B cell (primary cell): ENCODE measurements around the gene SHB. TPM values are rescaled to one million over a fixed set of nuclear protein-coding genes. Genes with fewer than 3 reads are reported as not detected.
"Not testable (repeated sequence)": the region's sequence is repeated elsewhere in the genome, so short reads cannot be mapped to it uniquely, and the experiment has no call there.

Experiments used
- ATAC-seq: fragments of 200-7000 bp; cut with Tn5 transposase; one replicate; pipeline ENCODE4 v1.10.0; 2021; ENCODE audit warnings: low read depth, mild to moderate bottlenecking, moderate number of reproducible peaks, moderate library complexity
- CTCF ChIA-PET: fragments of 350-600 bp; sonication (Branson Sonifier 250); formaldehyde crosslinking; loops from one replicate; lab custom pipeline; 2021; ENCODE audit warnings: antibody characterized with exemption, inconsistent platforms; lab: Charles Lee
- POLR2A ChIA-PET: fragments of 350-600 bp; sonication (Branson Sonifier 250); formaldehyde crosslinking; loops from one replicate; lab custom pipeline; 2021; ENCODE audit warnings: antibody characterized with exemption; lab: Charles Lee
- DNase-seq: peaks from one replicate; pipeline ENCODE4 v3.0.0; 2013
- H2AFZ ChIP-seq: 2 replicates; pipeline ENCODE4 v1.6.1; 2012; ENCODE audit warnings: mild to moderate bottlenecking, low read depth, low read length; ENCODE audit not compliant: insufficient read depth, poor library complexity, severe bottlenecking
- H3K27ac ChIP-seq, 2 donors: 1 replicate in 1 of 2; 2 replicates in 1 of 2; pipeline ENCODE4 v1.5.1; 2012 to 2013; ENCODE audit warnings: low read length in 2 of 2, mild to moderate bottlenecking in 2 of 2, moderate library complexity in 1 of 2
- H3K27me3 ChIP-seq, 4 experiments: fragments of 200-600 bp in 1 of 4; sonication (generic) in 1 of 4; replicated peaks in 1 of 4; 1 replicate in 2 of 4; 2 replicates in 2 of 4; pipeline versions ENCODE4 v1.6.1 to v1.7.0; 2013 to 2016; ENCODE audit warnings: low read length in 3 of 4, mild to moderate bottlenecking in 2 of 4, mixed read lengths in 1 of 4, moderate library complexity in 1 of 4; ENCODE audit not compliant: insufficient read depth in 4 of 4, control insufficient read depth in 3 of 4; ENCODE audit errors: control extremely low read depth in 1 of 4
- H3K36me3 ChIP-seq, 2 experiments: replicated peaks in 1 of 2; 1 replicate in 1 of 2; 2 replicates in 1 of 2; pipeline versions ENCODE4 v1.6.1 to v1.7.1; 2013; ENCODE audit warnings: low read length in 1 of 2; ENCODE audit not compliant: insufficient read depth in 2 of 2, control insufficient read depth in 1 of 2; ENCODE audit errors: control extremely low read depth in 1 of 2, extremely low read depth in 1 of 2
- H3K4me1 ChIP-seq, 2 donors: fragments of 200-600 bp in 1 of 2; sonication (generic) in 1 of 2; 1 replicate in 1 of 2; 2 replicates in 1 of 2; pipeline versions ENCODE4 v1.5.1 to v1.6.1; 2013 to 2017; ENCODE audit warnings: low read length in 2 of 2; ENCODE audit not compliant: control insufficient read depth in 2 of 2, insufficient read depth in 2 of 2
- H3K4me2 ChIP-seq: replicated peaks from 2 replicates; pipeline ENCODE3; 2012; ENCODE audit warnings: mild to moderate bottlenecking, low read depth, low read length; ENCODE audit not compliant: poor library complexity, severe bottlenecking
- H3K4me3 ChIP-seq, 5 experiments: fragments of 200-600 bp in 1 of 5; sonication (generic) in 1 of 5; 1 replicate in 3 of 5; 2 replicates in 2 of 5; pipeline versions ENCODE4 v1.5.1 to v1.7.0; 2011 to 2016; ENCODE audit warnings: low read length in 4 of 5, mild to moderate bottlenecking in 4 of 5, low read depth in 2 of 5, control low read depth in 1 of 5, moderate library complexity in 1 of 5; ENCODE audit not compliant: insufficient read depth in 1 of 5; ENCODE audit errors: control extremely low read depth in 1 of 5, extremely low read depth in 1 of 5
- H3K79me2 ChIP-seq: fragments of 200-600 bp; sonication (generic); one replicate; pipeline ENCODE4 v1.6.0; 2016; ENCODE audit warnings: low read length; ENCODE audit not compliant: control insufficient read depth, insufficient read depth
- H3K9ac ChIP-seq: fragments of 200-600 bp; sonication (generic); 2 replicates; pipeline ENCODE4 v1.6.1; 2017; ENCODE audit warnings: mild to moderate bottlenecking, low read length, moderate library complexity
- H3K9me3 ChIP-seq, 3 donors: one replicate each; pipeline versions ENCODE4 v1.6.1 to v1.7.1; 2013; ENCODE audit warnings: low read length in 2 of 3; ENCODE audit not compliant: control insufficient read depth in 2 of 3, insufficient read depth in 1 of 3; ENCODE audit errors: control extremely low read depth in 1 of 3
- H4K20me1 ChIP-seq: 2 replicates; pipeline ENCODE4 v1.6.0; 2012; ENCODE audit warnings: mild to moderate bottlenecking, low read length; ENCODE audit not compliant: insufficient read depth, control insufficient read depth, poor library complexity, severe bottlenecking
- H3K27ac Mint-ChIP-seq: one replicate; pipeline ENCODE4 v1.8.0; 2021; ENCODE audit warnings: mixed read lengths
- H3K27me3 Mint-ChIP-seq: one replicate; pipeline ENCODE4 v1.8.0; 2021; ENCODE audit warnings: mixed read lengths
- H3K4me1 Mint-ChIP-seq: one replicate; pipeline ENCODE4 v1.8.0; 2021; ENCODE audit warnings: mixed read lengths
- H3K4me3 Mint-ChIP-seq: one replicate; pipeline ENCODE4 v1.8.0; 2021; ENCODE audit warnings: mixed read lengths
- H3K9me3 Mint-ChIP-seq: one replicate; pipeline ENCODE4 v1.8.0; 2022; ENCODE audit warnings: mixed read lengths; ENCODE audit not compliant: insufficient read depth
- EZH2 ChIP-seq: IDR thresholded peaks from 2 replicates; pipeline ENCODE4 v1.6.1; 2012; ENCODE audit warnings: borderline replicate concordance, low read depth, mild to moderate bottlenecking, moderate library complexity, low read length; ENCODE audit not compliant: insufficient read depth, poor library complexity, severe bottlenecking
- WGBS: methylation state at CpG from one replicate; pipeline ENCODE4 v1.1.5; 2013; ENCODE audit warnings: missing lambda C conversion rate; ENCODE audit not compliant: insufficient coverage; 5-methylcytosine and 5-hydroxymethylcytosine counted together
- intact Hi-C: fragments of 100-400 bp; cut with micrococcal nuclease; formaldehyde crosslinking; loops from one replicate; pipeline ENCODE4 v1.10.0; 2022
- polyA plus RNA-seq: library from polyadenylated mRNA; depleted of rRNA; stranded (reverse); fragments of >200 nt; gene quantifications from 2 replicates; pipeline ENCODE4 v1.2.3, GENCODE V29; 2012
- total RNA-seq, 2 donors: library from RNA; stranded (reverse); fragments of 120-200 nt in 1 of 2; gene quantifications; 1 replicate in 1 of 2; 2 replicates in 1 of 2; pipeline versions ENCODE4 v1.2.3 to v1.2.4, GENCODE V29; 2013 to 2022
- TF ChIP-seq, protein P1 (sequence below): fragments of 200-600 bp; IDR thresholded peaks from one replicate; pipeline ENCODE4 v1.8.0; 2022; ENCODE audit warnings: antibody characterized with exemption, mild to moderate bottlenecking

The SHB gene
- total and polyA plus RNA-seq, 2 donors (not counting 1 experiment from before 2014, with no cell fraction given): 0.06 to 1.9 TPM

DNA sequence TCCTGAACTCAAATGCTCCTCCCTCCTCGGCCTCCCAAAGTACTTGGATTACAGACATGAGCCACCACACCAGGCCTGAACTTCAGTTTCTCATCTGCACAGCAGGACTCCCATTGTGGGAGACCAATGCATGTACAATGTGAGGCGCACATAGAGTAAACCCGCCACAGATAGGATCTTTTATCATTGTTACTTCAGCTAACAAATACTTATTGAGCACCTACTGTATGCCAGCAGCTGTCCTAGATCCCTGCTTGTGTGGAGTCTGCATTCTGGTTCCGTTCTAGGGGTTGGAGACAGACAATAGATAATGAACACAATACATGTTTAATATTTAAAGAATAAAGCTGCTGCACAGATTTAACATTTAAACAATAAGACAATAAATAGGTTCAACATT is 158.8 kb downstream of the SHB start:
- TF ChIP-seq, protein P1, sequence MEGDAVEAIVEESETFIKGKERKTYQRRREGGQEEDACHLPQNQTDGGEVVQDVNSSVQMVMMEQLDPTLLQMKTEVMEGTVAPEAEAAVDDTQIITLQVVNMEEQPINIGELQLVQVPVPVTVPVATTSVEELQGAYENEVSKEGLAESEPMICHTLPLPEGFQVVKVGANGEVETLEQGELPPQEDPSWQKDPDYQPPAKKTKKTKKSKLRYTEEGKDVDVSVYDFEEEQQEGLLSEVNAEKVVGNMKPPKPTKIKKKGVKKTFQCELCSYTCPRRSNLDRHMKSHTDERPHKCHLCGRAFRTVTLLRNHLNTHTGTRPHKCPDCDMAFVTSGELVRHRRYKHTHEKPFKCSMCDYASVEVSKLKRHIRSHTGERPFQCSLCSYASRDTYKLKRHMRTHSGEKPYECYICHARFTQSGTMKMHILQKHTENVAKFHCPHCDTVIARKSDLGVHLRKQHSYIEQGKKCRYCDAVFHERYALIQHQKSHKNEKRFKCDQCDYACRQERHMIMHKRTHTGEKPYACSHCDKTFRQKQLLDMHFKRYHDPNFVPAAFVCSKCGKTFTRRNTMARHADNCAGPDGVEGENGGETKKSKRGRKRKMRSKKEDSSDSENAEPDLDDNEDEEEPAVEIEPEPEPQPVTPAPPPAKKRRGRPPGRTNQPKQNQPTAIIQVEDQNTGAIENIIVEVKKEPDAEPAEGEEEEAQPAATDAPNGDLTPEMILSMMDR: no peak
- no peak for TF ChIP-seq EZH2
- Histone ChIP-seq H3K4me3 (no peak overlapping the region), H2AFZ (no peak overlapping the region), H3K9me3 (no peaks in the 10 kb centered on the region), H3K27ac (no peak overlapping the region), H3K4me2 (no peak overlapping the region), H3K9ac (no peak overlapping the region), H3K4me1 (no peaks in the 10 kb centered on the region), H3K79me2 (no peaks in the 10 kb centered on the region), H3K27me3 (no peaks in the 10 kb centered on the region), H3K36me3 (no peaks in the 10 kb centered on the region), H4K20me1 (no peaks in the 10 kb centered on the region)
- Mint-ChIP-seq H3K4me3 (no peak overlapping the region), H3K27me3 (no peaks in the 10 kb centered on the region), H3K9me3 (no peaks in the 10 kb centered on the region), H3K4me1 (no peaks in the 10 kb centered on the region), H3K27ac (no peak overlapping the region)
- ATAC-seq: no peak
- intact Hi-C loops: no loop called here
- no peak for DNase-seq
- 100% methylated on average over 1 of the region's 4 CpGs for WGBS
- ChIA-PET POLR2A (no interaction called here), CTCF (interaction anchor here (0.9 to 2.2 kb wide), 3 partner anchors 177 to 522 kb away, joined by 3 to 9 read pairs (median 6); no protein-coding TSS in a partner anchor)

DNA sequence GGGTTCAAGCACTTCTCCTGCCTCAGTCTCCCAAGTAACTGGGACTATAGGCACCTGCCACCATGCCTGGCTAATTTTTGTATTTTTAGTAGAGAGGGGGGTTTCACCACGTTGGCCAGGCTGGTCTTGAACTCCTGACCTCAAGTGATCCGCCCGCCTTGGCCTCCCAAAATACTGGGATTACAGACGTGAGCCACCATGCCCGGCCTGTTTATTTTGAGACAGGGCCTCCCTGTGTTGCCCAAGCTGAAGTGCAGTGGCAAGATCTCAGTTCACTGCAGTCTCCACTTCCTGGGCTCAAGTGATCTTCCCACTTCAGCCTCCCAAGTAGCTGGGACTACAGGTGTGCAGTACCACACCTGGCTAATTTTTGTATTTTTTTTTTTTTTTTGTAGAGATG is 159.2 kb downstream of the SHB start:
- H3K4me1 Mint-ChIP-seq, CTCF ChIA-PET, ATAC-seq: not testable (repeated sequence)

More for the DNA sequence above, 159.2 kb downstream of the SHB start:
- H3K4me1 ChIP-seq, H3K9ac ChIP-seq, H3K79me2 ChIP-seq, H3K27me3 ChIP-seq, H3K4me2 ChIP-seq, H2AFZ ChIP-seq, H3K36me3 ChIP-seq, H3K27ac Mint-ChIP-seq, intact Hi-C loops, H3K27me3 Mint-ChIP-seq, H3K9me3 ChIP-seq, H3K27ac ChIP-seq, H4K20me1 ChIP-seq, H3K9me3 Mint-ChIP-seq, POLR2A ChIA-PET, H3K4me3 ChIP-seq, H3K4me3 Mint-ChIP-seq, DNase-seq: not testable (repeated sequence)
- 84% methylated on average over 5 of the region's 5 CpGs for WGBS
